Breast epithelium (tissue), 3 donors: ENCODE data around the gene LY86.

Source experiments
- CTCF ChIP-seq, 3 donors: fragments of 450-650 bp; IDR thresholded peaks; one replicate each; pipeline ENCODE4 v1.5.1; 2016 to 2017; ENCODE audit warnings: antibody characterized with exemption in 3 of 3, mild to moderate bottlenecking in 3 of 3, moderate library complexity in 3 of 3
- POLR2A ChIP-seq: fragments of 450-650 bp; IDR thresholded peaks from one replicate; pipeline ENCODE4 v1.6.1; 2016; ENCODE audit warnings: antibody characterized with exemption, mild to moderate bottlenecking, moderate library complexity
- POLR2AphosphoS5 ChIP-seq, 3 donors: sonication (generic); formaldehyde crosslinking; IDR thresholded peaks; one replicate each; pipeline ENCODE4 v1.6.1; 2017; ENCODE audit warnings: antibody characterized with exemption in 3 of 3

GRCh38 chr6:6583836-6584235 is 4.7 kb upstream of the LY86 start:
- no peak for TF ChIP-seq POLR2A
- no peak for TF ChIP-seq CTCF (IDR thresholded peaks at IDR 0.05)
- no peak for TF ChIP-seq POLR2AphosphoS5 (IDR thresholded peaks at IDR 0.05)
